ENCODE data around the gene ELP4. TPM values are rescaled to one million over a fixed set of nuclear protein-coding genes. Genes with fewer than 3 reads are reported as not detected.

The ELP4 gene
- total and polyA plus RNA-seq, 7 donors, result 4.2 to 12.9 (median 8.2) TPM

- no peaks in the 10 kb centered on the region for H3K4me1 ChIP-seq
- TF ChIP-seq CTCF (IDR thresholded peaks at IDR 0.05), result no peak
- WGBS, 3 donors, result 98 to 100% (median 100%) methylated on average over 1 of the region's 1 CpG
- no peaks in the 10 kb centered on the region for H3K27me3 ChIP-seq (ENCODE audit: insufficient read depth in 3 of 3, low read length in 2 of 3)
- DNase-seq (no peak), ATAC-seq (no peak)
- no peak overlapping the region for H3K4me3 ChIP-seq
- intact Hi-C loops (cut with DNase I), result no loop called here
- peaks cover 0 to 6% of the 10 kb centered on the region in 2 donors for H3K36me3 ChIP-seq (ENCODE audit: insufficient read depth in 1 of 2, low read depth in 1 of 2)
- no peaks in the 10 kb centered on the region for H3K9me3 ChIP-seq
- H3K27ac ChIP-seq, result no peak overlapping the region
Measured at GRCh38 chr11:31601635-31602282, 92.2 kb downstream of the ELP4 start.

DNA sequence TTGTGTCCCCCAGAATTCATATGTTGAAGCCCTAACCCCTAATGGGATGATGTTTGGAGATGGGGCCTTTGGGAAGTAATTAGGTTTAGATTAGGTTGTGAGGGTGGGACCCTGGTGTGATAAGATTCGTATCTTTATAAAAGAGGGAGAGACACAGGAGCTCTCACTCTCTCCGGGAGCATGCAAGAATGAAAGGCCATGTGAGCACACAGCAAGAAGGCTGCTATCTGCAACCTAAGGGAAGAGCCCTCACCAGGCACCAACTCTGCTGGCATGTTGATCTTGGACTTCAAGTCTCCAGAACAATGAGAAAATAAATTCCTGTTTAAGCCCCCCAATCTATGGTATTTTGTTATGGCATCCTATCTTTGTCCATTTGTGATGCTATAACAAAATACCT is 97.3 kb downstream of the ELP4 start:
- Histone ChIP-seq H3K36me3 (ENCODE audit: insufficient read depth in 1 of 2, low read depth in 1 of 2) (peaks cover 3 to 6% of the 10 kb centered on the region in 2 donors), H3K4me1 (no peaks in the 10 kb centered on the region), H3K27ac (no peak overlapping the region), H3K4me3 (no peak overlapping the region), H3K9me3 (no peaks in the 10 kb centered on the region), H3K27me3 (ENCODE audit: insufficient read depth in 3 of 3, low read length in 2 of 3) (no peaks in the 10 kb centered on the region)
- ATAC-seq (no peak), DNase-seq (no peak)
- intact Hi-C loops (cut with DNase I), result no loop called here
- TF ChIP-seq CTCF (IDR thresholded peaks at IDR 0.05), result no peak
- WGBS, 3 donors, result 94 to 96% (median 94%) methylated on average over 2 of the region's 2 CpGs

DNA sequence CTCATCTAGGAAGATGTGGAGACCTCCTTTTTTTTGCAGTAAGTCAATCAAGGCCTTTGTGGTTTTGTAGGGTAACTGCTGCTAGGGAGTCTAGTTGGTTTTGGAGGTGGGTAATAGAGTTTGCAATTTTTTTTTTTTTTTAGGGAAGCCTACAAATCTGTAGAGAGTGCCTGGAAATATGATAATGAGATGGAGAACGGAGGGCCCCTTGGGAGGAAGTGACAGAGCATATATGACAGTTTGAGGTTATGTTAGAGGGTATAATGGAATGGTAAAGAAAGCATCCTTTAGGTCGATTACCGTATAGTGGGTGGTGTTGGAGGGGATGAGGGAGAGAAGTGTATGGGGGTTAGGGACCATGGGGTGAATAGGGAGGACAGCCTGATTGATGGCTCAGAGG is 98.3 kb downstream of the ELP4 start:
- Histone ChIP-seq H3K27me3 (ENCODE audit: insufficient read depth in 3 of 3, low read length in 2 of 3) (no peaks in the 10 kb centered on the region), H3K4me1 (no peaks in the 10 kb centered on the region), H3K27ac (no peak overlapping the region), H3K9me3 (no peaks in the 10 kb centered on the region), H3K36me3 (ENCODE audit: insufficient read depth in 1 of 2, low read depth in 1 of 2) (peaks cover 3 to 6% of the 10 kb centered on the region in 2 donors), H3K4me3 (no peak overlapping the region)
- WGBS, 3 donors, result 88 to 96% (median 90%) methylated on average over 3 of the region's 3 CpGs
- intact Hi-C loops (cut with DNase I), result no loop called here
- ATAC-seq, result no peak
- no peak for TF ChIP-seq CTCF (IDR thresholded peaks at IDR 0.05)
- no peak for DNase-seq

DNA sequence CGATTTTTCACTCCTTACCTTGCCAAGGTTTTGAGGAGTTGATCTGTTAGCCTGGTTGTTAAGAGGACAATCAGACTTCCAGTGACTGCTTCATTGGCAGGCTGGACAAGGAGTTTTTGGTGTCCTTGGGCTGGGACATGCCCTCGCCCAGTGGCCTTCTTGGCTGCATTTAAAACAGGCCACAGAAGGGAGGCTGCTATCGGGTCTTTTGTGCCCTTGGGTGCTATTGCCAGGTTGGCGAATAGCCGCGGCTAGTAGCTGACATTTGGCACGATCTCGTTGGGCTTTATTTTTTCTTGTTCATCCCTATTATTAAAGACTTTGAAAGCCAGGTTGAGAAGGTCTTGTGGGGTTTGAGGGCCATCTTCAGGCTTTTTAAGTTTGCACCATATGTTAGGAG is 99.4 kb downstream of the ELP4 start:
- Histone ChIP-seq H3K4me3 (no peak overlapping the region), H3K4me1 (no peaks in the 10 kb centered on the region), H3K9me3 (no peaks in the 10 kb centered on the region), H3K36me3 (ENCODE audit: insufficient read depth in 1 of 2, low read depth in 1 of 2) (peaks cover 3 to 6% of the 10 kb centered on the region in 2 donors), H3K27ac (no peak overlapping the region), H3K27me3 (ENCODE audit: insufficient read depth in 3 of 3, low read length in 2 of 3) (no peaks in the 10 kb centered on the region)
- ATAC-seq (no peak), DNase-seq (no peak)
- intact Hi-C loops (cut with DNase I), result no loop called here
- WGBS, 3 donors, result 95 to 98% (median 97%) methylated on average over 8 of the region's 8 CpGs
- TF ChIP-seq CTCF (IDR thresholded peaks at IDR 0.05), result no peak

DNA sequence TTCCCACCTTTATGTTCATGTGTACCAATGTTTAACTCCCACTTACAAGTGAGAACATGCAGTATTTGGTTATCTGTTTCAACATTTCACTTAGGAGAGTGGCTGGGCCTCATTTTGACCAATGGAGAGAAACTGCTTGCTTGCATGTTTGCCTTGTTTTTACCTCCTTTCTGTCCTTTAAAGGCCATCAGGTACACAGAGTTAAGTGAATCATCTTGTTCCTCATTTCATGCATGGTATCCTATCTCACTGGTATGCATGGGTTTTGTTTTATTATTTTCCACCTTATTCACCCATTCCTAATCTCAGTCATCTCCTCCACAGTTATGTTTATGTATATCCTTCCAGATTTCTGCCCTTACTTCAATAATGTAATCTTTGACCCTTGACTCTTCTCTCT is 101.0 kb downstream of the ELP4 start:
- no peak overlapping the region for H3K27ac ChIP-seq
- ATAC-seq (no peak), DNase-seq (no peak)
- TF ChIP-seq CTCF (IDR thresholded peaks at IDR 0.05), result no peak
- intact Hi-C loops (cut with DNase I), result no loop called here
- H3K9me3 ChIP-seq, result no peaks in the 10 kb centered on the region
- no peak overlapping the region for H3K4me3 ChIP-seq
- peaks cover 0 to 3% of the 10 kb centered on the region in 2 donors for H3K36me3 ChIP-seq (ENCODE audit: insufficient read depth in 1 of 2, low read depth in 1 of 2)
- no peaks in the 10 kb centered on the region for H3K27me3 ChIP-seq (ENCODE audit: insufficient read depth in 3 of 3, low read length in 2 of 3)
- H3K4me1 ChIP-seq, result no peaks in the 10 kb centered on the region

All from psoas muscle (tissue), 8 donors.